Motor neuron (in vitro differentiated cells): Measurements from ENCODE around the gene C1QL4. TPM values are rescaled to one million over a fixed set of nuclear protein-coding genes. Genes with fewer than 3 reads are reported as not detected.
A peak's percentile ranks its signal among the peaks of the same experiment; 100 is the strongest.

Experiments used
- ATAC-seq, 8 experiments: fragments of 200-7000 bp; cut with Tn5 transposase; replicated peaks in 6 of 8; 2 replicates each; pipeline ENCODE4 v1.8.0; 2021; ENCODE audit warnings: mild to moderate bottlenecking in 8 of 8, moderate library complexity in 8 of 8
- H3K27ac ChIP-seq, 2 donors: fragments of 250-450 bp; sonication (Bioruptor Pico); 2 replicates each; pipeline ENCODE4 v1.9.0; 2021; ENCODE audit warnings: antibody characterized with exemption in 2 of 2, mild to moderate bottlenecking in 2 of 2, moderate library complexity in 1 of 2
- H3K4me1 ChIP-seq, 2 donors: fragments of 250-450 bp; sonication (Bioruptor Pico); replicated peaks in 1 of 2; 2 replicates each; pipeline ENCODE4 v1.6.1; 2021; ENCODE audit warnings: antibody characterized with exemption in 2 of 2, mild to moderate bottlenecking in 2 of 2, moderate library complexity in 1 of 2
- H3K4me3 ChIP-seq, 5 donors: fragments of 250-450 bp; sonication (Bioruptor Pico); 2 replicates each; pipeline ENCODE4 v1.9.0; 2021; ENCODE audit warnings: antibody characterized with exemption in 5 of 5, mild to moderate bottlenecking in 5 of 5, moderate library complexity in 4 of 5
- WGBS, 10 experiments: fragments of 450-650 bp; shearing (Covaris generic); methylation state at CpG; one replicate each; pipeline ENCODE4 v1.0.0; 2022; 5-methylcytosine and 5-hydroxymethylcytosine counted together
- in situ Hi-C, 9 experiments: fragments of 400-800 bp; cut with MboI; loops; one replicate each; pipeline ENCODE4 v1.15.0; 2021; ENCODE audit warnings: low sequenced_read_pairs in 9 of 9, low pct_unique_long_range_greater_than_20kb in 2 of 9; ENCODE audit not compliant: unreplicated experiment in 9 of 9
- total RNA-seq, 8 experiments: library from RNA; unstranded; fragments of 300-600 nt; gene quantifications; 2 replicates each; pipeline versions ENCODE4 v1.2.3 to v1.2.4, GENCODE V29; 2022

The C1QL4 gene
- total RNA-seq, 8 experiments from 2014 or later, result 0.15 to 25.4 (median 7.5) TPM; not detected in 1

DNA sequence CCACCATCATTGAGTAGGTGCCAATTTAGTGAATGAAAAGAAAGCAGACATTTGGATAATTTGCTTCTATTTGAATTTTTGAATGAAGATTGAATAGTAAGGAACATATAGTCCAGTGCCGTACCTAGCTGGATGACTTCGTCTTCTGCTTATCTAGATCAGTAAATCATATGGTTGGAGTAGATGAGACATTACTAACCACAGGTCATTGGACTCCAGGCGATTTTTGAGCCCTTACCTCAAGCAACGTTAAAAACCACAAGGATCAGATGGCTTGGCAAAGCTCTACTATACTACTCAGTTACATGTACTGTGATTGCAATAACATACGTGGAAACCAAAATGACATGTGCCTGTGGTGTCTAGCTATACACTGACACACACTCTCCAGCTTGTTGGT is 28.6 kb upstream of the C1QL4 start:
- Histone ChIP-seq H3K4me1 (peaks cover 0 to 11% of the 10 kb centered on the region in 2 donors), H3K4me3 (no peak overlapping the region), H3K27ac (no peak overlapping the region)
- in situ Hi-C loops, result loop anchor here in 8 of 9 experiments (10.0 to 25.0 kb wide), 4 partner anchors 139 to 172 kb away; partner anchors contain the start of gene KCNH3 (in 2 of the 8)
- no peak for ATAC-seq
- WGBS, 10 experiments, result 13 to 93% (median 86%) methylated on average over 1 to 5 of the region's 5 CpGs; no CpG with 5 or more reads in 2 of the 10 experiments

DNA sequence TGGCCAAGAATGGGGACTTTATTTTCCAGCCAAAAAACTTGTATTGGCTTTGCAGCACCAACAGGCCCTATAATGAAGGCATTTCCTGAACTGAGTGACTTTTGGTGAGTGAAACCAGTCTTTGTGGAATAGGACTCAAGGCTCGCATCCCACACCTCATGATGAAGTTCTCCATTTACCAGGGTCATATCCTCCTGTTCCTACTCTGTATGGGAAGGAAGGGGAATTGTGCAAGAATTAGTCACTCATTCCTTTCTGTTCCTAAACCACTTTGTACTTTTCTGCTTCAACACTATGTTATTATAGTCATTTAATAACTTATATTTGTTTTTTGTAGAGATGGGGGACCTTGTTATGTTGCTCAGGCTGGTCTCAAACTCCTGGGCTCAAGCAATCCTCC is 28.0 kb upstream of the C1QL4 start:
- Histone ChIP-seq H3K27ac (no peak overlapping the region), H3K4me3 (no peak overlapping the region), H3K4me1 (peaks cover 0 to 11% of the 10 kb centered on the region in 2 donors)
- WGBS, 10 experiments, result 0 to 100% (median 88%) methylated on average over 1 of the region's 1 CpG; no CpG with 5 or more reads in 5 of the 10 experiments
- in situ Hi-C loops, result loop anchor here in 8 of 9 experiments (10.0 to 25.0 kb wide), 4 partner anchors 140 to 172 kb away; partner anchors contain the start of gene KCNH3 (in 2 of the 8)
- no peak for ATAC-seq

- ATAC-seq, result no peak
- H3K27ac ChIP-seq, result no peak overlapping the region
- in situ Hi-C loops, result loop anchor here in 8 of 9 experiments (10.0 to 25.0 kb wide), 4 partner anchors 143 to 175 kb away; partner anchors contain the start of gene KCNH3 (in 2 of the 8)
- WGBS, 10 experiments, result 80 to 100% (median 100%) methylated on average over 1 of the region's 1 CpG; no CpG with 5 or more reads in 7 of the 10 experiments
- H3K4me1 ChIP-seq, result no peaks in the 10 kb centered on the region
- H3K4me3 ChIP-seq, result no peak overlapping the region
These were observed 25.1 kb upstream of the C1QL4 start for GRCh38 chr12:49362077-49362476.

DNA sequence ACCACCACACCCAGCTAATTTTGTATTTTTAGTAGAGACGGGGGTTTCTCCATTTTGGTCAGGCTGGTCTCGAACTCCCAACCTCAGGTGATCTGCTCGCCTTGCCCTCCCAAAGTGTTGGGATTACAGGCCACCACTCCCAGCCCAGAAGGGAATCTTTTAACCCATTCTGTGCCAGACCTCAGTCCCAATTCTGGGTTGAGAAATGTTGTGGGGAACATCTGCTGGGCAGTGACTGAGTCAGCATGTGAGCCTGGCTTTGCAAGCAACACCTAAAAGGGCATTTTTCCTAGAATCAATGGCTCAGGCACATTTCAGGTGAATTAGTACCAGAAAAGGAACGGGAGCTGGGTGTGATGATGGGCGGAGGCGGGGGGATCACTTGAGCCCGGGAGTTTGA is 22.7 kb upstream of the C1QL4 start:
- no peak for ATAC-seq
- in situ Hi-C loops, result loop anchor here in 8 of 9 experiments (10.0 to 25.0 kb wide), 4 partner anchors 145 to 178 kb away; partner anchors contain the start of gene KCNH3 (in 2 of the 8)
- no peaks in the 10 kb centered on the region for H3K4me1 ChIP-seq
- whole genome bisulfite sequencing, 10 experiments, result 0 to 100% (median 60%) methylated on average over 1 to 6 of the region's 7 CpGs; no CpG with 5 or more reads in 1 of the 10 experiments
- H3K4me3 ChIP-seq, result no peak overlapping the region
- H3K27ac ChIP-seq, result no peak overlapping the region

- peak; percentile 54 to 96 (median 90) for ATAC-seq
- no peak overlapping the region for H3K4me3 ChIP-seq
- in situ Hi-C loops, result loop anchor here in 6 of 9 experiments (25.0 kb wide), 2 partner anchors 154 to 179 kb away; partner anchors contain the start of gene KCNH3 (in 2 of the 6)
- no peak overlapping the region for H3K27ac ChIP-seq
- WGBS, 10 experiments, result 0 to 83% (median 17%) methylated on average over 1 to 7 of the region's 7 CpGs; no CpG with 5 or more reads in 1 of the 10 experiments
- H3K4me1 ChIP-seq, result no peaks in the 10 kb centered on the region
These were observed 21.6 kb upstream of the C1QL4 start for GRCh38 chr12:49358483-49359141.

DNA sequence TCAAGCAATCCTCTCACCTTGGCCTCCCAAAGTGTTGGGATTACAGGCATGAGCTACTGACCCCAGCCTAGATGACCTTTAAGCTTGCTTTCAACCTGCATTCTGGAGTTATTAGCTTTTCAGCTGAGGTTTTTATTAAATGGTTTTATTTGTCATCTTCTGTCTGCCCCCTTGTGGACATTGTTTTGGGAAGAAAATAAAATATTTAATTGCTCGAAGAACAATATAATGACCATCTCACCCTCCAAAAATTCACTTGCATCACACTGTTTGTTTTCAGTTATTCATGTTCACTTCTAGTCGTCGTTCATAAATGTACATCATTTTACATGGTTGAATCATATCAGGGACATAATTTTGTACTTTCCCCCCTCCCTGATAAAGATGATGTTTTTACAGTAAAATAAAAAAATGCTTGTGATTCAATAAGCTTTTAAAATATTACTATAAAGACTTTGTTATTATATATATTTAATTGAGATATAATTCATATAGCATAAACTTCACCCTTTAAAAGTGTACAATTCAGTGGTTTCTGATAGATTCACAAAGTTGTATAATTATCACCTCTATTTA is 20.2 kb upstream of the C1QL4 start:
- Histone ChIP-seq H3K27ac (no peak overlapping the region), H3K4me3 (no peak overlapping the region), H3K4me1 (no peaks in the 10 kb centered on the region)
- no peak for ATAC-seq
- 0 to 36% (median 5%) methylated on average over 3 of the region's 3 CpGs; no CpG with 5 or more reads in 1 of the 10 experiments for whole genome bisulfite sequencing, 10 experiments
- in situ Hi-C loops, result loop anchor here in 6 of 9 experiments (25.0 kb wide), 2 partner anchors 155 to 180 kb away; partner anchors contain the start of gene KCNH3 (in 2 of the 6)

DNA sequence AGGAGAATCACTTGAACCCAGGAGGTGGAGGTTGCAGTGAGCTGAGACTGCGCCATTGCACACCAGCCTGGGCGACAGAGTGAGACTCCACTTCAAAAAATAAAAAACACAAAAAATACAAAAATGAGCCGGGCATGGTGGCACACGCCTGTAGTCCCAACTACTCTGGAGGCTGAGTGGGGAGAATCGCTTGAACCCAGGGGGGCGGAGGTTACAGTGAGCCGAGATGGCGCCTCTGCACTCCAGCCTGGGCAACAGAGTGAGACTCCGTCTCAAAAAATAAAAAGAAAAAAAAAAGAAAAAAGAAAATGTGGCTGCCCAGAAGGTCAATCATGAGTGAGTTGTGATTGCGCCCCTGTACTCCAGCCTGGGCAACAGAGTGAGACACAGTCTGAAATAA is 18.9 kb upstream of the C1QL4 start:
- in situ Hi-C loops, result loop anchor here in 6 of 9 experiments (25.0 kb wide), 2 partner anchors 156 to 181 kb away; partner anchors contain the start of gene KCNH3 (in 2 of the 6)
- Histone ChIP-seq H3K27ac (no peak overlapping the region), H3K4me3 (no peak overlapping the region), H3K4me1 (no peaks in the 10 kb centered on the region)
- no peak for ATAC-seq
- 77 to 97% (median 91%) methylated on average over 3 to 10 of the region's 10 CpGs; no CpG with 5 or more reads in 2 of the 10 experiments for WGBS, 10 experiments

DNA sequence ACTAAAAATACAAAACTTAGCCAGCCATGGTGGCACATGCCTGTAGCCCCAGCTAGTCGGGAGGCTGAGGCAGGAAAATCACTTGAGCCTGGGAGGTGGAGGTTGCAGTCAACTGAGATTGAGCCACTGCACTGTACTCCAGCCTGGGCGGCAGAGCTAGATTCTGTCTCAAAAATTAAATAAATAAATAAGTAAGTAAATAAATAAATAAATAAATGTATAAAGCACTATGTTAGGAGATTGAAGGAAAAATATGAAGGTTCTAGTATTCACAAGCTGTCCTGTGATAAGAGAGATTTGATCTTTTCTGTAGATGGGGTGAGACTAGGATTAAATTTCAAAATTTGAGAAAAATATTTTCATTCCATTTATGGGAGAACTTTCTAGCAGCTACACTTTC is 15.4 kb upstream of the C1QL4 start:
- in situ Hi-C loops, result loop anchor here in 6 of 9 experiments (25.0 kb wide), 2 partner anchors 160 to 185 kb away; partner anchors contain the start of gene KCNH3 (in 2 of the 6)
- no peak overlapping the region for H3K4me3 ChIP-seq
- H3K27ac ChIP-seq, result no peak overlapping the region
- ATAC-seq, result no peak
- H3K4me1 ChIP-seq, result peaks cover 8% of the 10 kb centered on the region in 2 donors
- WGBS, 10 experiments, result 57 to 100% (median 80%) methylated on average over 1 to 2 of the region's 2 CpGs; no CpG with 5 or more reads in 5 of the 10 experiments

- Histone ChIP-seq H3K27ac (no peak overlapping the region), H3K4me3 (no peak overlapping the region), H3K4me1 (peaks cover 36 to 38% of the 10 kb centered on the region in 2 donors)
- in situ Hi-C loops, result loop anchor here in 1 of 9 experiments (10.0 kb wide), 1 partner anchor 64 kb away; no protein-coding TSS in a partner anchor
- 74 to 98% (median 86%) methylated on average over 2 to 10 of the region's 11 CpGs; no CpG with 5 or more reads in 5 of the 10 experiments for WGBS, 10 experiments
- ATAC-seq, result no peak
These were observed 12.3 kb upstream of the C1QL4 start for GRCh38 chr12:49349266-49349665.

DNA sequence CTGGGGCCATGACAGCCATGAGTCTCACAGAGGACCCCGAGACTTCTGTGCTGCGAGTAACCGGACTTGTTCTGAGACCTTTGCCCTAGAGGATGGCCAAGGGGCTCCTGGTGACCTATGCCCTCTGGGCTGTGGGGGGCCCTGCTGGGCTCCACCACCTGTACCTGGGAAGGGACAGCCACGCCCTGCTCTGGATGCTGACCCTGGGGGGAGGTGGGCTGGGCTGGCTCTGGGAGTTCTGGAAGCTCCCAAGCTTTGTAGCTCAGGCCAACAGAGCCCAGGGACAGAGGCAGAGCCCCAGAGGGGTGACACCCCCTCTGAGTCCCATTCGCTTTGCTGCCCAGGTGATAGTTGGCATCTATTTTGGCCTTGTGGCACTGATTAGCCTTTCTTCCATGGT is 11.8 kb upstream of the C1QL4 start:
- peaks cover 41 to 43% of the 10 kb centered on the region in 2 donors for H3K4me1 ChIP-seq
- 76 to 84% (median 80%) methylated on average over 1 to 4 of the region's 5 CpGs; no CpG with 5 or more reads in 7 of the 10 experiments for WGBS, 10 experiments
- H3K27ac ChIP-seq, result no peak overlapping the region
- ATAC-seq, result no peak
- H3K4me3 ChIP-seq, result no peak overlapping the region
- in situ Hi-C loops, result loop anchor here in 1 of 9 experiments (10.0 kb wide), 1 partner anchor 64 kb away; no protein-coding TSS in a partner anchor

GRCh38 chr12:49347311-49348193 is 10.6 kb upstream of the C1QL4 start:
- 11 to 90% (median 45%) methylated on average over 2 to 10 of the region's 37 CpGs; no CpG with 5 or more reads in 3 of the 10 experiments for WGBS, 10 experiments
- ATAC-seq, result peak; percentile 34 to 89 (median 50)
- Histone ChIP-seq H3K4me1 (peaks cover 46 to 51% of the 10 kb centered on the region in 2 donors), H3K27ac (peak overlapping the region in 1 of 2 donors; percentile 77), H3K4me3 (peak overlapping the region in 2 of 5 donors; percentile 7 to 19)
- in situ Hi-C loops, result loop anchor here in 1 of 9 experiments (10.0 kb wide), 1 partner anchor 63 kb away; no protein-coding TSS in a partner anchor
